ENCODE data around the gene DPP10.

DPP10 gene

DNA sequence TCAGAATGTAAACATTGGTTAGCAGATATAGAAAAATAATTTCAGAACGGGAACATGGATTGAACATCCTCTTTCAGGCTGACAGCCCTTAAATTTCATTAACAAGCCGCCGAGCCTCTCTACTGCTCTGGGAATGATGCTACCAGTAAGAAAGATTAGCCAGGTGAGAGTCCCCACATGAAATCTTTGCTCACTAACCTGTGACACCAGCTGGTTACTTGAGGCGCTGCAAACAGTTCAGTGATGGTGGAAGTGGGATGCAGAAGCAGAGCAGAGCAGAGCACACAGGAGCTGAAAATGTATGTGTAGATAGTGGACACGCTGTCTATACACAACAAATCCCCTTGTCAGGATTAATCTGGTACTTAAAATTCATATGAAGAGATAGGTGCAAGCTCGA, 721.1 kb downstream of the DPP10 start:
- DNase-seq: no peak

DNA sequence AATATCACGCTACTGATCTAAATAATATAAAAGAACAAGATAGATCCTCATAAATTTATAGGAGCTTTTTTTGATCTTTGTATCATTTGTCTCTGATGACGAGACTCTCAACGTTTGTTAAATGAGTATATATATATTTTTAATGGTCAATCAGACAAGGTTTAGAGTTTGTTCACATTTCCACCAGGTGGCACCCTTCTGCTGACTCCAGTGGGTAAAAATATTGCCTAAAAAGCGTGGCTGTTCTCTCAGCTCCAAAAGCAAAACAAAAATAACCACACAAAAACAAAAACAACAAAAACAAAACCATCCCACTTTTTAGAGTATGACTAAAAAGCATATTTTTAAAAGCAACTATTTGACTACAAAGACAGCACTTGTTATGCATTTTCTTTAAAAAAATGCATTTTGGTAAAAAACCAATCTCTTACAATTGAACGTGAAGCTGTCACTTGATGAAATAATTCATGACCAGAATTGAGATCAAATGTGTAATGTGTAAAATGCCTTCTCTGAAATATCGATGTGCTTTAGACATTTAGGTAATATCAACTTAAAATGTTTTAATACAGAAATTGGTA, 723.2 kb downstream of the DPP10 start:
- peak; percentile 65 for DNase-seq

DNA sequence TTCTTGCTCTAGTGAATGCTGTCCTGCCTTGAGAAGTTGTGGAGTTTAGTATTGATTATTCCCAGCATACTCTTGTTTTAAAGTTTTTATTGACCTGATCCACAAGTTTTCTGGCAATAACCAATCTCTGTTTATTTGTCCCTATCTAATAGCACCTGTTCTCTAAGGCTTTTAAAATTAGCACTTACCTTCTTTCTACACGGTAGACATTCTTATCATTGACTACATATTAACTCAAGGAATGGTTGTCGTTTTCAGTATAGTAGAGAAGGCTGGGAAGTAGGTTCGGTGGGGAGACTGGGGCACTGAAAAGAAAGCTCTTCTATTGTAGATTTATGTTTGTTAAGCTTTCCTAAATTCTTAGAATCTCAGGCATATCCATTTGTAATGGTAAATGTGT, 726.0 kb downstream of the DPP10 start:
- DNase-seq: no peak

DNA sequence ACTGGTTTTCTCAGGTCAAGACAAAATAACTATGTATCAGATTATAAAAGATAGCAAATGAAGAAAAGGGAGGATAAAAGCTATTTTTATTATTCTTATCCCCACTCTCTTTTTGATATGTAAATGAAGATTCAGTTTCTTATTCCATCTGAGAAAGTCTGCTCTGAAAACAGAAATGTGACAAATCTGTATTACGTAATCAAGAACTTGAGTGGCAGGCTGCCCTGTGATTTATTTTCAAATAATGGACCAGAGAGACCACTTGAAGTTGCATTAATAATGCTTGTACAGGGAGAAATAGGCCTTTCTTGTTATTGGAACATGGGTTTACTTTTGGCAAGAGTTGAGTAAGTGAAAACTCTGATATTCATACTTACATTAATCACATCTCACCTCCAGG, 727.4 kb downstream of the DPP10 start:
- no peak for DNase-seq

DNA sequence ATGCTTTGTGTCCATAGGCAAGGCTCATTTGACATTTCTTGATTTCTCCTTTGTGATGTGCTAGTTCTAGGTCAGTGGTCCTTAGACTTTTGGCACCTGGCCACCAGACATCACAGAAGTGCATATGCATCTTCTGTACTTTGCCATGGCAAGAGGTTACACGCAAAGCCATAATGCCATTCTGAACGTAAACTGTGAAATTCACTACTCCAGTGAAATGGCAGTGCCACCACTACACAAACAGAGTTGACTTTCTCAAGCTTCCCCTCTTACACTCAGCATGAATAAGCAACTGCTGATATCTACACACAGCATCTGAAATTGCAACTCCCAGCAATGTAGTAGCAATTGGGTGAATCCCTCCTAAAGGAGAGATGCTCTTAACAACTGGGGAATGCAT, 729.3 kb downstream of the DPP10 start:
- DNase-seq: no peak

DNA sequence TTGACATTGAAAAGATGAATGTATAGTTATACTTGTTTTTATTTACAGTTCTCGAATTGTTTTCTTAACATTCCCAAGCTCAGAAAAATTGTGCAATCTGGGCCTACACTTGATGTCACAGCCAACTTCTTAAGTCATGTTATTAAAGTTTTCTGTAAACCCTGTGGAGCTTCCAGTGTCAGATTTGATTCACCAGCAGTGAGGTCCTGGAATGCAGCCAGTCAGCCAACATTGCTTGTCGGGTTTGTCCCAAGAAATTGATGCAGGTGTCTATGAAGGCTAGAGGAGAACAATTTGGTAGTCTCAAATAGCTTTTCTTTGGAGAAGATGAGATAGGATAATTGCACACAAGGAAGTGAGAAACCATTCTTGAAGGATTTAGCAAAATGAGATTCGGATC, 732.2 kb downstream of the DPP10 start:
- no peak for DNase-seq

DNA sequence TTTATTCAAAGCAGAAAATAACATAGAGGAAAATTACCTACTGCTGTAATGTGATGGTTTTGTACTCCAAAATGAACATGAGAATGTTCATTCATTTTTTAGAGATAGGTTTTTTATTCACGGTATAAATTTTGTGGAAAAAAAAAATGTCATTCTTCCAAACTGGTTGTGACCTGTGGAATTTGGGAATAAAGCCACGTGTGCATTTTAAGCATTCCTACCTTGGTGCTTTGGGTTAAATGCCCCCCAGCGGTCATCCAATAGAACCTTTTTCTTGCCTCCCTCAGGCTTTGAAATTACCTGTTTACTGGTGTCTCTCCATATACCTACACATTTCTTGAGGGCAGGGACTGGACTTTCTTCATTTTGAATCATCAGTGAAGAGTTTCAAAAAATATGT, 740.7 kb downstream of the DPP10 start:
- no peak for DNase-seq

DNA sequence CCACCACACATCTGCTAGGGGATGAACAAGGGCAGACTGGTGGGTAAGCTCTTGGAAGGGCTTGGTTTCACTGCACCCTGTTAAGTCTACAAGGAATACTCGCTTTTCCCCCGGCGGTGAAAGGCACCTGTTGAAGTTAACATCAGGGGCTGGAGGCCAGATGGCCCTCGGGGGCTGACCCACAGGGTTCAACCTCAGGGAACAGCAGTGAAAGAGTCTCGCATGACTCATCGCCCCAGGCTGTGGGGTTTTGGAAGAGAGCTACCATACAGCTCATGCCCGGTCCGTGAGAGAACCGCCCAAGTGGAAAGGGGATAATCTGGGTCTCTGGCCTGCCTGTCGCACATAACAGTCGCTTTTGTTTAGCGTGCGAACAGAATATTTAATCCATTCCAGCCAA, 748.0 kb downstream of the DPP10 start:
- no peak for DNase-seq

DNA sequence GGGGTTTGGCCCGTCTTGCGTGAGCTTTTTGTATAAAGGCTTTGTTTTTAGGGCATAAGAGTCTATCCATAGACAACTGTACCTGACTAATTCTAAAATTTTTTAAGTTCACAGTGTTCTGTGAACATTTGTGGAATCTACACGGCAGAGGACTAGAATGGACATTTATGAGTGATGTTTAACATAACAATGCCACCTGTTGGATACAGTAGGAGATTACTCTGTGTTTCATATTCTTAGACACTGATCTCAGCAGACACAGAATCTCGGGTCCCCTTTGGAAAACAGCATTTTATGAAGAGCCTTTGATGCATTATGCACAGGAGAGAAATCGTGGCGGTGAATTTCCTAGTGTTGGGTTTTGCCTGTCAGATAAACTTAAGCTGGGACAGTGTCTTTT, 752.2 kb downstream of the DPP10 start:
- DNase-seq: no peak

DNA sequence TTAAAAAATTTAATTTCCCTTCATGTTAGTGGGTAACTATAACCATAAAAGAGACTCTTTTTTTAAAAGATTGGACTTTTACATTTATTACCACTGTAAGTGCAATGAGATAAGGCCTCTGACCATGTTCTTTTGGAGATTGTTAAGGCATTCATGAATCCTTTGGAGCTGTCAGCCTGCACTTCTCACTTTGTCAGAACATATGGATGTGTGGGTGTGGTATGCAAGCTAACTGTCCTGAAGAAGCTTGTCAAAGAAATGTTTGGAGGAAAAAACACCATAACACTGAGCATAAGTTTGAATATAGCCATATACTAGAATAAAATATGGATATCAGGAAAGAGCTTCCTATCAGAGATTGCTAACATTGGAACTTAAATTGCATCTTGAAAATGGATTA, 754.1 kb downstream of the DPP10 start:
- no peak for DNase-seq

DNA sequence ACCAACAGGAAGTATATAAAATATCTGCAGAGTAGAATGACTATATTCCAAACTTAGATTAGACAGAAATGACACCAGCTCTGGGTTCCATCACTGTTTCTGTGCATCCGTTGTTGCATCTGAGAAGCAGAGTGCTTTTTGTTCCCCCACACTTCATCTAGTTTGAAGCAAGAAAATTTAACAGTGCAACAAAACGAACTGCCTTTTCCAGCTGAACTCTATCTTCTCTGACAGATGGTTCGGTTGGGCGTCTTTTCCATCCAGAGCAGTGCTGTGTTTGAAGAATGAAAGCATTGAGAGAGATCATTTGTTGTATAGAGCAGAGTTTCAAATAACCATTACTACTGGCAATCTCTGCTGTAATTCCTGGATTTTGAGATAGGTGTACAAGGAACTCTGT, 757.5 kb downstream of the DPP10 start:
- no peak for DNase-seq

DNA sequence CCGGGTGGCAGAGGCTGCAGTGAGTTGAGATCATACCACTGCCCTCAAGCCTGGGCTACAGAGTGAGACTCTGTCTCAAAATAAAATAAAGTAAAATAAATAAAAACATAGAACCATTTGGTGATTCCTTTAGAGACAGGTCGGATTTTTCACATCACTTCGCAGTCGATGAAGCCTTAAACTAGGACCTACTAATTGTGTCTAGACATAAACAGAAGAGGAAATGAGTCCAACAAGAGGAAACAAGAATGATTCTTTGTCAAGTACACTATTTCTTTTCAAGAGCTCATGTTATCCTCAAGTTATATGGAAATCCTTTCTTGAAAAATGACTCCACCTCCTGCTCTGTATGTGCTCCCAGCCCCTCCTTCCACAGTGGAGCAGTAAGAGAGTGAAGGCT, 758.9 kb downstream of the DPP10 start:
- DNase-seq: no peak

DNA sequence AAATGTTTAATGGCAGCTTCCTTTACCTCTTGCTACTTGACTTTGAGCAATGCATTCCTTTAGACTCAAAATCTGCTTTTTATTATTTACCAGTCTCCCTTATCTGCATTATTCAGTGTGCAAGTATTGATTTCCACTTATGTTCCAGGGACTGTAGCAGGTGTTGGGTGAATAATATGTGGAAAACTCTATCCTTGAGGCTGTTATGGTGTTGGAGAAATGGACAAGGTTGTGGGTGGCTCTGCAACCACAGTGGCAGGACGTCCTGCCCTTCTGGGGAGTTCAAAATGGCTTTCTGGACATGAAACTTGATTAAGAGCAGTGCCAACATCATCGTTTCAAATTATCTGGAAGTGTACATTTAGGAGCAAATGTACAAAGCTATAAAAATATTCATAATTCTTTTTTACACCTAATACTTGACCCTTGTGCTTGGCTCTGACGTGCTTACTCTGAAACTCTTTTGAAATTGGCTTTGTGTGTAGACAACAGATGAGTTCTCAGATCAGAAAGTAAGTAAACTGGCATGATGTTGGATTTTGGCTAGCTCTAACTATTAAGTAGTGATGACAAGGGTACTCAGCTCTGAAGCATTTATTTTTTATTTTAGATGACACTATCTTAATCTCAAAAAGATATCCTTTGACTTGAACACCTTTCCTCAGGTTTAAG, 766.2 kb downstream of the DPP10 start:
- DNase-seq: no peak

DNA sequence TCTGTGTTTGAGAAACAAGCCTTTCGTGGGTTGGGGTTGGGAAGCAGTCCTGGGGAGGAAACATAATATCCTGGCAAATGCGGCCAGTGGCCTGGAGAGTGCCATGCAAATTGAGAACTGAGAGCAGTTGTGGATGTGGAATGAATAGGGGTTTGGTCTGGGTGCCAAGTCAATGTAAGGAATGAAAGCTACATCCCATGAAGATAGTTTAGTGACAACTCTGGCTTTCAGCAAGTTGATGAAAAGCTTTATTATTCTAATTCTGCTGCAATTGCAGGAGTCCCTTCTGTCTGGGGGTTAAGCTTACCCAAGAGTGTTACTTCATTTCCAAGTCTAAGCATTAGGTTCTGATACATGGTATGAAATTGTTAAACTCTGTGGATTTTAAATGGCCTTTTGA, 771.6 kb downstream of the DPP10 start:
- DNase-seq: no peak

DNA sequence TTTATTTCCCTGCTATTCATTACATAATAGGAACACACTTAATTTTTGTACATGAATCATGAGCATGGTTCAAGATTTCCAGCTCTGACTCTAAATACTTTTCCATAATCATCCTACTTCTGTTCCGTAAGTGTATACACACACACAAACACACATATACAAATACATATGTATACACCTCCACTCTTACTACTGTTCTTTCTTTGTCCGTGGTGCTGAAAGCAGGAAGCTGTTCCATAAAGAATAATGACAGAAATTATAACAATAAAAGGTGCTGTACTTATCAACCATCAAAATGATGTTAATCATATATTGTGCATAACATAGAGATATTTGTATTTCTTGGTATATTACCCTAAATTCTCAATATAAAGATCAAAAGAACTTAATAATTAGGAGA, 776.9 kb downstream of the DPP10 start:
- DNase-seq: no peak

DNA sequence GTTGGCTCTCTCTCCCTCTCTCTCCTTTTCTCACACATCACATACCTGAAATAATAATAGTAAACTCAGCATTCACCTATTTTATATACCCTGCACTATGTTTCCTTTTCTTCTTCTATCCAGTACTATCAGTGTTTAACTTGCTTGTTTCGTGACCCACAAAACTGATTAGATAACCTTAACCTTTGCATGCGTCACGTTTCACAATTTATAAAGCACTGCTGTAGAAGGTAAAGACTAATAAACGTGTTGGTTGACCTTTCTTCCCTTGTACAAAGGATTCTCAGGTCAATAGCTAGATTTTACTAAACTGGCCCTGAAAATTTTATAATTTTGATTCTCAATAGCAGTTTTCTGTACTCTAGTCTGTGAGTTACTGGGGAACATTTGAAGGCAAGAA, 791.7 kb downstream of the DPP10 start:
- DNase-seq: no peak

DNA sequence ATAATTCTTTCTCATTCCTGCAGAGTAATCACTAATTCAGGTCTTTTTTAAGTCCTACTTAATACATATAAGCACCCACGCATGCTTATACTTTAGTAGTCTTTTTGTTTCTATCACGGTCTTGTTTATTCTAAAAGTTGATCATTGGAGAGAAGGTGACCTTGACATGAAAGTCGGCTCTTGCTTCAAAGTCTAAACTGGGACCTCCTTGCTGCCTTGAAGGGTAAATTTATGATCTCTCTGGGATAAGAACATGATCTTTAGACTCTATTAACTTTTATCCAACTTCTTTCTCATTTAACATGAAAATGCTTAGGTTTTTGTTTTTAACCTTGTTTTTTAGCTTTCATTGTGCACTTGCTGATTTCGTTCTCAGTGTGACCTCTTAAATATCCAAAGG, 792.3 kb downstream of the DPP10 start:
- DNase-seq: no peak

DNA sequence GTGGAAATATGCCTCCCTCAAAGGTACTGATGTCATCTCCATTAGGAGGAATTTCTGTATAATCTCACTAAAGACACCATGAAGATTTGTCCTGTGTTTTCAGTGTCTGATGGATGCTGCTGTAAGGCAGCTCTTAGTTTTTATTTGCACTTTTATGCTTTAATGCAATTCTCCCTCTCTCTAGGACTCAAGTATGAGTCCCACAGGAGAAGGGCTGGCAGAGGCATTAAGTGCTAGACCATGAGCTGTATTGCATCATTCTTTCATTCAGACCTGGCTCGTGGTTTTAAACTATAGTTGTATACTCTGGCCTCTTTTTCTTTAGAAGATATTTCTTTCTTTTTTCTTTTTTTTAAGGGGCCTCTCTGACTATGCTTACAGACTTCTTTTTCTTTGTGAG, 805.6 kb downstream of the DPP10 start:
- no peak for DNase-seq

DNA sequence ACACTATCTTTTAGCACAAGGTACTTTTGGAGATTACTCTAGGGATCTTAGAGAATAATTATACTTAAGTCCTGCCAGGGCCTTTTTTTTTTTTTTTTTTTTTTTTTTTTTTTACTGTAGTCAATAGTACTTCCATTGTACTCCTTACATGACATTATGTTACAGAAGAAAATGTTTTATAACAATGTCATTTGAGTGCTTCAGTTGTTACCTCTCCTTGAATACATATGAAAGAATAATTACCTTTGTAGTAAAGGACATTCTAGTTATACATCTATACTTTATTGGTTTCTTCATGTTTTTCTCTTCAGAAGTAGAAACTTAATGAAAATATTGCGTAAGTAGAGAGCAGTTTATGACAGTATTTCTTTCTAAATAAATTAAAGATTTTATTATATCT, 834.9 kb downstream of the DPP10 start:
- no peak for DNase-seq

DNA sequence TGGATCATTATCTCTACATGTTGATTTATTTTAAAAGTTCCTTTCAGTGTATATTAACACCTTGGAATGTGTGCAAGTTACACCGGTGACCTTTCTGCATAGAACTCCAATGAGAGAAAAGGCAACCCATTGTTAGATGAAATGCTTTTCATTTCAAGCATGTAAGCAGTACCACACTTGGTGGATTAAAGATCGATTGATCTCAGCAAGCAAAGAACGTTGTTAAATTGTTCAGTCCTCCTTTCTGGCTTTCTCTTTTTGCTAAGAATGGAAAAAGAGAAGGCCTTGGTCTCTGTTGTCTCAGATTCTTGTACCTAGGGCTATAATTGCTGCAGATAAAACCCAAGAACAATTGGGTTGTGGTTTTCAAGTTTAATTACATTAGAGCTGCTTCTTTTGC, 843.0 kb downstream of the DPP10 start:
- no peak for DNase-seq

DNA sequence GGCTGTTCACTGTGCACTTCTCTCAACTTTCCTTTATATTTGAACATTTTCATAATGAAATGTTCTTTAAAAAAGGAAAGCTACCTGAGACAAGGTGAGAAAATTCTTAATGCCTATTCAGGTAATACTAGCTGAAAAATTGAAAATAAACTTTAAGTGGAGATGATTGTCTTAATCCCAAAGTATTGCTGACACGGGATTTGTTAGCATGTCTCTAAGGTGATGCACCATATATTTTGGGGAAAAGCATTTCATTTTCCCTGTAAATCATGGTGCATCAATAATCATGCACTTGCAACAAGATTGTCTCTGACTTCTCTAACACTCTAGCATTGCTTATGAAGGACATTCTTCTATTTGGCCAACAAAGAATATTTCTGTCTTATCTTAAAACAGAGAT, 848.0 kb downstream of the DPP10 start:
- DNase-seq: no peak

DNA sequence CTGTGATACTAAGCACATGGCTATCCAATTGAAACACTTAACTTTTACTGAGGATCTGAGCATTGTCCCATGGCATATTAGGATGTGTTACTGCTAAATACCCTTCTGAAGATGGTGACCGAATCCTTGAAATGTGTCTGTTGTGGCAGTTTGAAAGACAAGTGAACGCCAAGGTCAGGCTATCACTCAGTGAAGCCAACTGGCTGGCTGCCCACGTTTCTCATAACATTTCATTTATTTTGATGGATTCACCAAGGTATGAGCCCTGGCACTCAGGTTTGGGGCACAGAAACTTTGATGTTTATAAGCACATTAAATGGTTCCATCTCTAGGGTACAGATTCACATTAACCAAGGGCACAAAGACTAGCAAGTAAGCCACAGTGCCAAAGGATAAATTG, 850.3 kb downstream of the DPP10 start:
- DNase-seq: no peak

DNA sequence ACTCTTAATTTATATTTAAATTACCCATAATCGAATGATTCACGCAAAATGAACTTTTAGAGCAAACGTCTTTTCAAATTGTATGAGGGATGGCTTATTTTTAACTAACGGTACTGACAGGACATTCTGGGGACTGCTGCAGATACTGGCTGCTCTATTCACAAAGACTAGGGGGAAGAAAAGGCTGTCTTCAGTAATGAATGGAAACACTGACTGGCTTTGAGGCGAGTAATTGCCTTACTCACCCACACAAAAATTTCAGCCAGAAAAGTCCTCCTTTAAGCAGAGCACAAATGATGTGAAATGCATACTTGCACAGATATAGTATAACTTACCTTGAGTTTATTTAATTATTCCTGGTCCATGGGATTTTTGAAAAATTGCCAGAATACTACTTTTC, 852.6 kb downstream of the DPP10 start:
- no peak for DNase-seq

DNA sequence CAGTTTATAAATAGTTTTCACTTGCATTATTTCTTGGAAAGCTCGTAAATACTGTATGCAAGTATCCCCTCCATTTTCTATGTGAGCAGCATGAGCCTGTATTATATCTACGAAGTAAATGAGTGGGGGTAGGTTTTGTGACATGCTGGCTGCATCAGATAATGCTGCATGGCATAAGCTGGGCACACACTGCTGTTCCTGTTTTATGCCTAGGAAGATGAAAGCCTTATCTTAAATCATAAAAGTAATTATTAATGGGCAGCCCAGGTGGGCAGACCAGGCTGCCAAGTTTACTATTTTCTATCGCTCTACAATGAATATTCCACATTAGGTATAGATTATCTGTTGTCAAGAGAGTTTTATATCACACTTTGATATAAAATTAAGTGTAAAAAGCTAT, 854.6 kb downstream of the DPP10 start:
- no peak for DNase-seq

DNA sequence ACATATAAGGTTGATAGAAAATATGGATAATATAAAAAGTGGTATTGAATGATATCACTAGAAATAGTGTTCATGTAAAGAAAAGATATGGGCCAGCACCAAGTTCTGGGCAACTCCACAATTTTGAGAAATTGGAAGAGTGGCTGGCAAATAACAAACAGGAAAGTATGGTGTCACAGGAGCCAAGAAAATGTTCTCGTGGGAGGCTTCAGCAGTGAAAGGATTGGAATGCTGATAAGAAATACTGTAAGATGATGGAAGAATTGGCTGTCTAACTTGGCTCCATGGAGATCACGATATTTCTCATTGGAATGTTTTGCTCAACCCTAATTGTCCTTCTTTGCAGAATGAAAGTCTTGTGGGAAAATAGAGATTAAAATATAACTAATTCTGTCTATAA, 856.8 kb downstream of the DPP10 start:
- no peak for DNase-seq

DNA sequence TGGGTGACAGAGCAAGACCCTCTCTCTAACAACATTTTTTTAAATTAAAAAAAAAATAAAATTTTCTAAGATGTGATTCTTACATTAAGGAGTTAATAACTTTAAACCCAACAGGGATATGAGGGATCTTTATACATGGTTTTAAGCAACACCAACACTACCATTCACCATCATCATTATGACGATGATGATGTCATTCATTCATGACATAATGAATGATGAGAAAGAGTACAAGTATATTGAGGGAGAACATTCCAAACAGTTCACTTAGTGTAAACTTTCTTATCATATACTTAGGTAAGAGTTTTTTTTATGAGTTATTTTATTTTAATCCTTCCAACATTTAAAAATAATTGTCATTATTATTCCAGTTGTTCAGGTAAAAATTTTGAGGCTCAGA, 863.3 kb downstream of the DPP10 start:
- no peak for DNase-seq

All from hematopoietic multipotent progenitor cell treated with erythropoietin and hydrocortisone succinate and interleukin-3 and kit ligand, for 4 days (in vitro differentiated cells).